Endodermal cell (in vitro differentiated cells): ENCODE results near the gene KIF21B. TPM values are rescaled to one million over a fixed set of nuclear protein-coding genes. Genes with fewer than 3 reads are reported as not detected.

Source experiments
- DNase-seq: peaks from one replicate; pipeline ENCODE4 v3.0.0-alpha.2; 2017
- H3K27ac ChIP-seq: 2 replicates; pipeline ENCODE4 v1.5.1; 2013; ENCODE audit warnings: mild to moderate bottlenecking, low read depth, low read length, moderate library complexity
- H3K27me3 ChIP-seq: 2 replicates; pipeline ENCODE4 v1.6.1; 2013; ENCODE audit warnings: mild to moderate bottlenecking, low read length, moderate library complexity; ENCODE audit not compliant: insufficient read depth, control insufficient read depth, poor library complexity, severe bottlenecking
- H3K36me3 ChIP-seq: 2 replicates; pipeline ENCODE4 v1.7.0; 2013; ENCODE audit warnings: mild to moderate bottlenecking, low read length, moderate library complexity; ENCODE audit not compliant: control insufficient read depth, insufficient read depth
- H3K4me1 ChIP-seq: one replicate; pipeline ENCODE4 v1.7.0; 2013; ENCODE audit warnings: low read length; ENCODE audit not compliant: control insufficient read depth, insufficient read depth
- H3K4me3 ChIP-seq: 2 replicates; pipeline ENCODE4 v1.5.1; 2013; ENCODE audit warnings: mild to moderate bottlenecking, low read length, moderate library complexity
- H3K9ac ChIP-seq: 2 replicates; pipeline ENCODE4 v1.6.1; 2013; ENCODE audit warnings: mild to moderate bottlenecking, low read length, moderate library complexity; ENCODE audit not compliant: poor library complexity, severe bottlenecking; ENCODE audit errors: extremely low read depth
- H3K9me3 ChIP-seq: 2 replicates; pipeline ENCODE4 v1.6.1; 2013; ENCODE audit warnings: mild to moderate bottlenecking, low read length, moderate library complexity; ENCODE audit not compliant: control insufficient read depth
- H3K27ac Mint-ChIP-seq: 2 replicates; pipeline ENCODE4 v1.8.0; 2020; ENCODE audit warnings: mixed read lengths
- H3K27me3 Mint-ChIP-seq: 2 replicates; pipeline ENCODE4 v1.8.0; 2021; ENCODE audit warnings: mild to moderate bottlenecking, mixed read lengths; ENCODE audit not compliant: insufficient read depth
- H3K36me3 Mint-ChIP-seq: 2 replicates; pipeline ENCODE4 v1.8.0; 2020; ENCODE audit warnings: low read depth, mixed read lengths
- H3K4me1 Mint-ChIP-seq: 2 replicates; pipeline ENCODE4 v1.8.0; 2020; ENCODE audit warnings: mixed read lengths
- H3K4me3 Mint-ChIP-seq: 2 replicates; pipeline ENCODE4 v1.8.0; 2020; ENCODE audit warnings: mild to moderate bottlenecking, moderate library complexity, mixed read lengths
- H3K9me3 Mint-ChIP-seq: 2 replicates; pipeline ENCODE4 v1.8.0; 2020; ENCODE audit warnings: mild to moderate bottlenecking, mixed read lengths
- CTCF ChIP-seq: fragments of 200-600 bp; sonication (generic); conservative IDR thresholded peaks from 2 replicates; pipeline ENCODE4 v1.5.0; 2021; ENCODE audit warnings: antibody characterized with exemption, mild to moderate bottlenecking
- WGBS, 2 experiments: methylation state at CpG; one replicate each; pipeline versions ENCODE4 v1.1.5 to v1.1.7; 2013; ENCODE audit warnings: missing lambda C conversion rate in 2 of 2, mixed read lengths in 1 of 2; ENCODE audit not compliant: insufficient coverage in 1 of 2, insufficient read length in 1 of 2; 5-methylcytosine and 5-hydroxymethylcytosine counted together
- total RNA-seq, 2 donors: library from RNA; stranded (reverse); fragmentation: NEBNext Ultra II Directional in 1 of 2; extraction: Animal tissue kit (Norgen Biotek cat#: 25700) in 1 of 2; gene quantifications; 2 replicates in 1 of 2; 3 replicates in 1 of 2; pipeline ENCODE4 v1.2.1, GENCODE V29; 2021

KIF21B gene
- total RNA-seq, 2 donors from 2014 or later, result 8.8 to 14.7 TPM

DNA sequence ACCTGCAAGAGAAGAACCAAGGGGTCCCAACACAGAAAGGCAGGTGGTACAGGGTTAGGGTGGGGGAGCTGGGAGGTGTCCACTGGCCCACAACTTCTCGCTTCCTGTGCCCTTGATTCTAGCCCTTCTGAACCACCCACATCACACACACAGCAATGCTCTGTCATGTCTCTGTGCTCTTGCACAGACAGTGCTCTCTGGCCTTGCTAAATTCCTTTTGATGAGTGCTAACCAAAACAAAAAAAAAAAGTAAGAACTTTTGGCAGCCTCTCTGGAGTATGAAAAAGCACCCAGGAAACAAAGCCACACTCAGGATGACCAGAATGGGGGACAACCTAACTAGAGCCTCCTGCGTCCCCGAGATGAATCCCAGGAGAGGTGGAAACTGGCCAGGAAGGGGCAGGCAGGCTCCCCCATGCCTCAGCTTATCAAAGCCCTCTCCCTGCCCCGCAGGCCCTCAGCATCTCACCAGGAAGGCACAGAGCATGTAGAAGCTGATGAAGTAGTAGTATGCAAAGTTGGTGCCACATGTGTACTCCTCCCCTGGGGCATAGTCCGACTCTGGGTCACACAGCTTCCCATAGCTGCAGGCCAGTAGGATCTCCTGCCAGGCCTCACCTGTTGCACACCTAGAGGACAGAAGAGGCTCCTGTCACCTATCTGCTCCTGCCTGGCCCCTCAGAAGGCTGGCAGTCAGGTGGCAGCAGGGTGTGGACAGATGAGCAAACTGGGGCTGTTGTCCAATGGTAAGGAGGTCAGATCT lies 27.2 kb upstream of the KIF21B start:
- Mint-ChIP-seq H3K36me3 (no peaks in the 10 kb centered on the region), H3K9me3 (no peaks in the 10 kb centered on the region), H3K27me3 (peaks cover 9% of the 10 kb centered on the region), H3K4me1 (no peaks in the 10 kb centered on the region), H3K27ac (no peak overlapping the region), H3K4me3 (no peak overlapping the region)
- DNase-seq, result no peak
- H3K4me3 ChIP-seq, result no peak overlapping the region
- no peaks in the 10 kb centered on the region for H3K27me3 ChIP-seq
- H3K27ac ChIP-seq, result no peak overlapping the region
- WGBS, 2 experiments, result 87 to 90% methylated on average over 3 to 5 of the region's 5 CpGs
- TF ChIP-seq CTCF, result no peak
- no peaks in the 10 kb centered on the region for H3K9me3 ChIP-seq
- no peaks in the 10 kb centered on the region for H3K4me1 ChIP-seq
- H3K9ac ChIP-seq, result no peak overlapping the region
- H3K36me3 ChIP-seq, result no peaks in the 10 kb centered on the region

GRCh38 chr1:201049248-201049831 lies 25.8 kb upstream of the KIF21B start:
- H3K4me3 Mint-ChIP-seq, result no peak overlapping the region
- no peak for TF ChIP-seq CTCF
- Histone ChIP-seq H3K9me3 (no peaks in the 10 kb centered on the region), H3K27ac (no peak overlapping the region), H3K27me3 (no peaks in the 10 kb centered on the region), H3K4me3 (no peak overlapping the region), H3K4me1 (no peaks in the 10 kb centered on the region), H3K9ac (no peak overlapping the region), H3K36me3 (no peaks in the 10 kb centered on the region)
- no peaks in the 10 kb centered on the region for H3K36me3 Mint-ChIP-seq
- H3K27ac Mint-ChIP-seq, result no peak overlapping the region
- no peak for DNase-seq
- no peaks in the 10 kb centered on the region for H3K9me3 Mint-ChIP-seq
- H3K27me3 Mint-ChIP-seq, result peaks cover 9% of the 10 kb centered on the region
- H3K4me1 Mint-ChIP-seq, result no peaks in the 10 kb centered on the region
- WGBS, 2 experiments, result 86 to 94% methylated on average over 2 to 5 of the region's 5 CpGs

GRCh38 chr1:201048521-201048920 lies 25.0 kb upstream of the KIF21B start:
- no peak overlapping the region for H3K4me3 ChIP-seq
- Mint-ChIP-seq H3K27ac (no peak overlapping the region), H3K36me3 (no peaks in the 10 kb centered on the region), H3K4me3 (no peak overlapping the region), H3K4me1 (no peaks in the 10 kb centered on the region), H3K27me3 (peaks cover 13% of the 10 kb centered on the region), H3K9me3 (no peaks in the 10 kb centered on the region)
- H3K27me3 ChIP-seq, result no peaks in the 10 kb centered on the region
- H3K4me1 ChIP-seq, result no peaks in the 10 kb centered on the region
- H3K27ac ChIP-seq, result no peak overlapping the region
- DNase-seq, result no peak
- no peak for TF ChIP-seq CTCF
- H3K36me3 ChIP-seq, result no peaks in the 10 kb centered on the region
- no peaks in the 10 kb centered on the region for H3K9me3 ChIP-seq
- no peak overlapping the region for H3K9ac ChIP-seq
- WGBS, 2 experiments, result 95% methylated on average over 12 to 13 of the region's 13 CpGs
